ENCODE results near the gene PARP9. TPM values are rescaled to one million over a fixed set of nuclear protein-coding genes. Genes with fewer than 3 reads are reported as not detected.
A peak's percentile ranks its signal among the peaks of the same experiment; 100 is the strongest.

The PARP9 gene
- total RNA-seq, 1 donor from 2014 or later, result 1.0 TPM

- H2AFZ ChIP-seq (replicated peaks), result peak overlapping the region; percentile 95
- peaks cover 21% of the 10 kb centered on the region for H3K27me3 ChIP-seq
- no peaks in the 10 kb centered on the region for H3K36me3 ChIP-seq
- TF ChIP-seq EZH2 (IDR thresholded peaks at IDR 0.05), result no peak
- no peak for TF ChIP-seq EZH2phosphoT487 (IDR thresholded peaks at IDR 0.05)
- TF ChIP-seq, protein P1, sequence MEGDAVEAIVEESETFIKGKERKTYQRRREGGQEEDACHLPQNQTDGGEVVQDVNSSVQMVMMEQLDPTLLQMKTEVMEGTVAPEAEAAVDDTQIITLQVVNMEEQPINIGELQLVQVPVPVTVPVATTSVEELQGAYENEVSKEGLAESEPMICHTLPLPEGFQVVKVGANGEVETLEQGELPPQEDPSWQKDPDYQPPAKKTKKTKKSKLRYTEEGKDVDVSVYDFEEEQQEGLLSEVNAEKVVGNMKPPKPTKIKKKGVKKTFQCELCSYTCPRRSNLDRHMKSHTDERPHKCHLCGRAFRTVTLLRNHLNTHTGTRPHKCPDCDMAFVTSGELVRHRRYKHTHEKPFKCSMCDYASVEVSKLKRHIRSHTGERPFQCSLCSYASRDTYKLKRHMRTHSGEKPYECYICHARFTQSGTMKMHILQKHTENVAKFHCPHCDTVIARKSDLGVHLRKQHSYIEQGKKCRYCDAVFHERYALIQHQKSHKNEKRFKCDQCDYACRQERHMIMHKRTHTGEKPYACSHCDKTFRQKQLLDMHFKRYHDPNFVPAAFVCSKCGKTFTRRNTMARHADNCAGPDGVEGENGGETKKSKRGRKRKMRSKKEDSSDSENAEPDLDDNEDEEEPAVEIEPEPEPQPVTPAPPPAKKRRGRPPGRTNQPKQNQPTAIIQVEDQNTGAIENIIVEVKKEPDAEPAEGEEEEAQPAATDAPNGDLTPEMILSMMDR (IDR thresholded peaks at IDR 0.05), result no peak
- H3F3A ChIP-seq (ENCODE audit: low read depth), result peaks cover 11% of the 10 kb centered on the region
- peaks cover 12% of the 10 kb centered on the region for H3K4me1 Mint-ChIP-seq
- peaks cover 11% of the 10 kb centered on the region for H3K27me3 Mint-ChIP-seq (ENCODE audit: insufficient read depth, low read depth)
- peak overlapping the region; percentile 87 for H3K4me2 ChIP-seq
- no peaks in the 10 kb centered on the region for H3K9me3 Mint-ChIP-seq
- no peaks in the 10 kb centered on the region for H3K36me3 Mint-ChIP-seq
- H3K4me3 Mint-ChIP-seq, result peak overlapping the region; percentile 79
- no peak overlapping the region for H3K27ac Mint-ChIP-seq
- peaks cover 13% of the 10 kb centered on the region for H3K4me1 ChIP-seq
- H3K9me3 ChIP-seq (ENCODE audit: low read depth), result no peaks in the 10 kb centered on the region
- no peaks in the 10 kb centered on the region for H4K20me1 ChIP-seq (ENCODE audit: low read depth)
- H3K79me2 ChIP-seq (ENCODE audit: low read depth), result no peaks in the 10 kb centered on the region
- DNase-seq (ENCODE audit: low spot score), result no peak
- peak overlapping the region; percentile 54 for H3K4me3 ChIP-seq
- H3K9ac ChIP-seq, result no peak overlapping the region
- H3K27ac ChIP-seq, result no peak overlapping the region
Observed at GRCh38 chr3:122563717-122564025, 429 bp downstream of the PARP9 start.

- H3K4me1 Mint-ChIP-seq, result peaks cover 10% of the 10 kb centered on the region
- peak overlapping the region; percentile 79 for H3K4me3 Mint-ChIP-seq
- no peak overlapping the region for H3K27ac Mint-ChIP-seq
- H3K36me3 Mint-ChIP-seq, result no peaks in the 10 kb centered on the region
- Histone ChIP-seq H2AFZ (replicated peaks) (peak overlapping the region; percentile 95), H3K9me3 (ENCODE audit: low read depth) (no peaks in the 10 kb centered on the region), H3K36me3 (no peaks in the 10 kb centered on the region), H3F3A (ENCODE audit: low read depth) (peaks cover 11% of the 10 kb centered on the region), H3K79me2 (ENCODE audit: low read depth) (no peaks in the 10 kb centered on the region), H3K9ac (no peak overlapping the region), H3K4me1 (peaks cover 13% of the 10 kb centered on the region), H4K20me1 (ENCODE audit: low read depth) (no peaks in the 10 kb centered on the region), H3K27me3 (peaks cover 21% of the 10 kb centered on the region), H3K27ac (no peak overlapping the region), H3K4me2 (peak overlapping the region; percentile 87), H3K4me3 (no peak overlapping the region)
- peaks cover 12% of the 10 kb centered on the region for H3K27me3 Mint-ChIP-seq (ENCODE audit: insufficient read depth, low read depth)
- H3K9me3 Mint-ChIP-seq, result no peaks in the 10 kb centered on the region
- DNase-seq (ENCODE audit: low spot score), result no peak
- TF ChIP-seq EZH2phosphoT487 (IDR thresholded peaks at IDR 0.05), result no peak
- TF ChIP-seq, protein P1 (IDR thresholded peaks at IDR 0.05), result no peak
- no peak for TF ChIP-seq EZH2 (IDR thresholded peaks at IDR 0.05)
Observed at GRCh38 chr3:122562923-122563716, 980 bp downstream of the PARP9 start.

GRCh38 chr3:122560680-122561079 lies 3.4 kb downstream of the PARP9 start:
- peak; percentile 67 for DNase-seq (ENCODE audit: low spot score)
- H3K9ac ChIP-seq, result no peak overlapping the region

More at GRCh38 chr3:122560680-122561079, 3.4 kb downstream of the PARP9 start:
- Histone ChIP-seq H3K4me3 (no peak overlapping the region), H3F3A (ENCODE audit: low read depth) (peaks cover 11% of the 10 kb centered on the region), H3K4me2 (no peak overlapping the region), H3K4me1 (peaks cover 13% of the 10 kb centered on the region), H3K36me3 (no peaks in the 10 kb centered on the region), H3K79me2 (ENCODE audit: low read depth) (no peaks in the 10 kb centered on the region), H3K27ac (no peak overlapping the region), H3K9me3 (ENCODE audit: low read depth) (no peaks in the 10 kb centered on the region), H2AFZ (replicated peaks) (no peak overlapping the region), H4K20me1 (ENCODE audit: low read depth) (no peaks in the 10 kb centered on the region), H3K27me3 (peaks cover 21% of the 10 kb centered on the region)
- H3K36me3 Mint-ChIP-seq, result no peaks in the 10 kb centered on the region
- TF ChIP-seq, protein P1 (IDR thresholded peaks at IDR 0.05), result peak; percentile 68
- no peak for TF ChIP-seq EZH2phosphoT487 (IDR thresholded peaks at IDR 0.05)
- H3K27ac Mint-ChIP-seq, result no peak overlapping the region
- peaks cover 10% of the 10 kb centered on the region for H3K4me1 Mint-ChIP-seq
- no peaks in the 10 kb centered on the region for H3K9me3 Mint-ChIP-seq
- H3K27me3 Mint-ChIP-seq (ENCODE audit: insufficient read depth, low read depth), result peaks cover 13% of the 10 kb centered on the region
- no peak overlapping the region for H3K4me3 Mint-ChIP-seq

Data from neural progenitor cell (in vitro differentiated cells).